ENCODE measurements around the gene ADAM10. TPM values are rescaled to one million over a fixed set of nuclear protein-coding genes. Genes with fewer than 3 reads are reported as not detected.

ADAM10 gene
- total RNA-seq, 1 experiment from 2014 or later: 474 TPM

- Mint-ChIP-seq H3K9me3 (ENCODE audit: low read depth, unreplicated experiment) (no peaks in the 10 kb centered on the region), H3K27ac (ENCODE audit: unreplicated experiment) (peak overlapping the region; percentile 85), H3K4me1 (ENCODE audit: low read depth, unreplicated experiment) (peaks cover 31% of the 10 kb centered on the region), H3K4me3 (ENCODE audit: low read depth, unreplicated experiment) (peak overlapping the region; percentile 53), H3K27me3 (ENCODE audit: unreplicated experiment) (no peaks in the 10 kb centered on the region), H3K36me3 (ENCODE audit: insufficient read depth, unreplicated experiment) (peaks cover 30% of the 10 kb centered on the region)
- TF ChIP-seq CTCF (IDR thresholded peaks at IDR 0.05; ENCODE audit: unreplicated experiment): no peak
- CTCF ChIA-PET: interaction anchor here (1.0 kb wide), 1 partner anchor 383 kb away, joined by 5 read pairs; no protein-coding TSS in a partner anchor
- no peak for DNase-seq
- BruUV-seq (replicated peaks): no TSS peak
- intact Hi-C loops (cut with micrococcal nuclease; ENCODE audit: unreplicated experiment): no loop called here
Observed at GRCh38 chr15:58628206-58628947, 121.1 kb downstream of the ADAM10 start.

DNA sequence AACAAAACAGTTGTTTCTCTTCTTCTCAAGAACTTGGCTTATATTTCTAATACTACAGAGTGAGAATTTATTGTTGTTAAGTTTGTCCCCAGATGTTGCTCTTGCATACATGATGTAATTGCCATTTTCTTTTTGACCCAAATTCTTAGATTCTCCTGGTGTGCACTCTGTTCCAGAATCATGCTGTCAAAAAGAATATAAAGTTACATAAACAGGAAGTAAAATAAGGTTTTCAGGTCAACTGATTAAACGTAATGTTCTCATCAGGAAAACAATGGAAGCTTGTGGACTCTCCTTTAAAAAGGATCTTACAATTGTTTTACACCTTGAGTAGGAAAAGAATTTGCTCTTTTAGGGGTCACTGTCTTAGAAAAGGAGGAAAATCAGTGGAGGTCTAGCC is 121.8 kb downstream of the ADAM10 start:
- CTCF ChIA-PET: interaction anchor here (1.0 kb wide), 1 partner anchor 383 kb away, joined by 5 read pairs; no protein-coding TSS in a partner anchor
- no TSS peak for BruUV-seq (replicated peaks)
- Mint-ChIP-seq H3K27me3 (ENCODE audit: unreplicated experiment) (no peaks in the 10 kb centered on the region), H3K36me3 (ENCODE audit: insufficient read depth, unreplicated experiment) (peaks cover 30% of the 10 kb centered on the region), H3K27ac (ENCODE audit: unreplicated experiment) (peak overlapping the region; percentile 85), H3K4me1 (ENCODE audit: low read depth, unreplicated experiment) (peaks cover 31% of the 10 kb centered on the region), H3K9me3 (ENCODE audit: low read depth, unreplicated experiment) (no peaks in the 10 kb centered on the region), H3K4me3 (ENCODE audit: low read depth, unreplicated experiment) (no peak overlapping the region)
- intact Hi-C loops (cut with micrococcal nuclease; ENCODE audit: unreplicated experiment): no loop called here
- no peak for TF ChIP-seq CTCF (IDR thresholded peaks at IDR 0.05; ENCODE audit: unreplicated experiment)
- no peak for DNase-seq

- Mint-ChIP-seq H3K4me1 (ENCODE audit: low read depth, unreplicated experiment) (peaks cover 31% of the 10 kb centered on the region), H3K27me3 (ENCODE audit: unreplicated experiment) (no peaks in the 10 kb centered on the region), H3K36me3 (ENCODE audit: insufficient read depth, unreplicated experiment) (peaks cover 30% of the 10 kb centered on the region), H3K4me3 (ENCODE audit: low read depth, unreplicated experiment) (no peak overlapping the region), H3K27ac (ENCODE audit: unreplicated experiment) (peak overlapping the region; percentile 85), H3K9me3 (ENCODE audit: low read depth, unreplicated experiment) (no peaks in the 10 kb centered on the region)
- CTCF ChIA-PET: no interaction called here
- no TSS peak for BruUV-seq (replicated peaks)
- no peak for TF ChIP-seq CTCF (IDR thresholded peaks at IDR 0.05; ENCODE audit: unreplicated experiment)
- intact Hi-C loops (cut with micrococcal nuclease; ENCODE audit: unreplicated experiment): no loop called here
- no peak for DNase-seq
Observed at GRCh38 chr15:58627046-58627445, 122.5 kb downstream of the ADAM10 start.

- DNase-seq: no peak
- Mint-ChIP-seq H3K36me3 (ENCODE audit: insufficient read depth, unreplicated experiment) (peaks cover 30% of the 10 kb centered on the region), H3K9me3 (ENCODE audit: low read depth, unreplicated experiment) (no peaks in the 10 kb centered on the region), H3K4me3 (ENCODE audit: low read depth, unreplicated experiment) (no peak overlapping the region), H3K4me1 (ENCODE audit: low read depth, unreplicated experiment) (peaks cover 31% of the 10 kb centered on the region), H3K27ac (ENCODE audit: unreplicated experiment) (no peak overlapping the region), H3K27me3 (ENCODE audit: unreplicated experiment) (no peaks in the 10 kb centered on the region)
- intact Hi-C loops (cut with micrococcal nuclease; ENCODE audit: unreplicated experiment): no loop called here
- CTCF ChIA-PET: no interaction called here
- no peak for TF ChIP-seq CTCF (IDR thresholded peaks at IDR 0.05; ENCODE audit: unreplicated experiment)
- no TSS peak for BruUV-seq (replicated peaks)
Observed at GRCh38 chr15:58626378-58626777, 123.1 kb downstream of the ADAM10 start.
